GM12891 (cell line): ENCODE data around the gene RHEB.

Experiments used
- PAX5 ChIP-seq: IDR thresholded peaks from 2 replicates; pipeline ENCODE4 v1.6.1; 2011; ENCODE audit warnings: low read length, moderate library complexity, mild to moderate bottlenecking; ENCODE audit not compliant: insufficient read depth, severe bottlenecking
- POLR2A ChIP-seq: IDR thresholded peaks from 2 replicates; pipeline ENCODE4 v1.6.1; 2011; ENCODE audit warnings: low read depth, low read length, control low read depth
- POLR2AphosphoS5 ChIP-seq: IDR thresholded peaks from 2 replicates; pipeline ENCODE4 v1.6.1; 2011; ENCODE audit warnings: low read depth, low read length, control low read depth
- TAF1 ChIP-seq: IDR thresholded peaks from 2 replicates; pipeline ENCODE4 v1.6.1; 2011; ENCODE audit warnings: low read depth, low read length, control low read depth

DNA sequence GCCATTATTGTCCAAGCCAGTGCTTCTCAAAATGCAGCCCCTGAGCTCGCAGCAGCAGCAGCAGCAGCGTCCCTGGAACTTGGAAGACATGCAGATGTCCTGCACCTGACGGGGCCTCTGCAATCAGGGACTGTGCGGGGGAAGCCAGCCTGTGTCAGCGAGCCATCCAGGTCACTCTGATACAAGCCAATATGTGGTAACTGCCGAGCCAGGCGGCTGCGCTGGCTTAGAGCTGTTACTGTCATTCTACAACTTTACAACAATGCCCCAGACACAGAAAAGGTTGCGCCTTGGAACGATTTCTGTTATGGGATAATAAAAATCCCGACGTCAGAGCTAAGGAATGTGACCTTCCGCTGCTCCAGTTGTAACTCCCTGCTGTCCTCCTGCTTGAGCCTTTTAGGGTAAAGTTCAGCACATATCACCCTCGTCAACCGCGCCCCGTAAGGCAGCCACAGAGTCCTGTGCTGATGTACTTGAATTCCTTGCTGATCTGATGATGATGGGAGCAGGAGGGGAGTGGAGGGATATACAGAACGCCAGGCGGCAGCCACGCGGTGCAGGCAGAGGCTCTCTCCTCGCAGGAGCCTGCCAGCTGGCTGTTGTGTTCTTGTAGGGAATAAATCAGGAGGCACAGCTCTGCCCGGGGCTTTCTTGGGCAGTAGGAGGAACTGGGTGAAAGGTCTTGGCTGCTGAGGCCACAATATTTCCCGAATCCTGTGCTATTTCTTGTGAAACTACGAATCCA, 59.8 kb downstream of the RHEB start:
- TF ChIP-seq POLR2AphosphoS5, result no peak
- TF ChIP-seq POLR2A, result no peak
- TF ChIP-seq TAF1, result no peak
- TF ChIP-seq PAX5, result no peak
